Right atrium auricular region (tissue), 2 donors: ENCODE measurements around the gene ATP13A5. TPM values are rescaled to one million over a fixed set of nuclear protein-coding genes. Genes with fewer than 3 reads are reported as not detected.

Experiments used
- DNase-seq: peaks from one replicate; pipeline ENCODE4 v3.0.0-alpha.2; 2019; ENCODE audit warnings: low spot score
- H3K27ac ChIP-seq, 2 donors: fragments of 200-600 bp; sonication (generic); 1 replicate in 1 of 2; 2 replicates in 1 of 2; pipeline ENCODE4 v1.5.1; 2016 to 2019
- H3K27me3 ChIP-seq, 2 donors: fragments of 200-600 bp; sonication (generic); one replicate each; pipeline versions ENCODE4 v1.5.1 to v1.6.0; 2017 to 2019
- H3K36me3 ChIP-seq: fragments of 200-600 bp; sonication (generic); one replicate; pipeline ENCODE4 v1.5.1; 2016
- H3K4me1 ChIP-seq, 2 donors: fragments of 200-600 bp; sonication (generic); one replicate each; pipeline versions ENCODE4 v1.5.1 to v1.6.0; 2017 to 2019
- H3K4me3 ChIP-seq, 2 donors: fragments of 200-600 bp; sonication (generic); 1 replicate in 1 of 2; 2 replicates in 1 of 2; pipeline ENCODE4 v1.5.1; 2017 to 2019; ENCODE audit warnings: mild to moderate bottlenecking in 1 of 2, moderate library complexity in 1 of 2
- H3K9me3 ChIP-seq, 2 donors: fragments of 200-600 bp; sonication (generic); one replicate each; pipeline ENCODE4 v1.5.1; 2019
- total RNA-seq, 2 donors: library from RNA; depleted of rRNA; stranded (reverse); fragments of >200 nt; gene quantifications; one replicate each; pipeline ENCODE4 v1.1.0, GENCODE V29; 2016
- TF ChIP-seq, protein P1 (sequence below), 2 donors: fragments of 200-600 bp; sonication (generic); IDR thresholded peaks; one replicate each; pipeline ENCODE4 v1.5.1; 2019; ENCODE audit warnings: antibody characterized with exemption in 2 of 2

The ATP13A5 gene
- total RNA-seq, 2 donors from 2014 or later = not detected

- DNase-seq = no peak
- Histone ChIP-seq H3K4me1 (no peaks in the 10 kb centered on the region), H3K27ac (no peak overlapping the region), H3K9me3 (no peaks in the 10 kb centered on the region), H3K4me3 (no peak overlapping the region), H3K36me3 (no peaks in the 10 kb centered on the region), H3K27me3 (no peaks in the 10 kb centered on the region)
- TF ChIP-seq, protein P1, sequence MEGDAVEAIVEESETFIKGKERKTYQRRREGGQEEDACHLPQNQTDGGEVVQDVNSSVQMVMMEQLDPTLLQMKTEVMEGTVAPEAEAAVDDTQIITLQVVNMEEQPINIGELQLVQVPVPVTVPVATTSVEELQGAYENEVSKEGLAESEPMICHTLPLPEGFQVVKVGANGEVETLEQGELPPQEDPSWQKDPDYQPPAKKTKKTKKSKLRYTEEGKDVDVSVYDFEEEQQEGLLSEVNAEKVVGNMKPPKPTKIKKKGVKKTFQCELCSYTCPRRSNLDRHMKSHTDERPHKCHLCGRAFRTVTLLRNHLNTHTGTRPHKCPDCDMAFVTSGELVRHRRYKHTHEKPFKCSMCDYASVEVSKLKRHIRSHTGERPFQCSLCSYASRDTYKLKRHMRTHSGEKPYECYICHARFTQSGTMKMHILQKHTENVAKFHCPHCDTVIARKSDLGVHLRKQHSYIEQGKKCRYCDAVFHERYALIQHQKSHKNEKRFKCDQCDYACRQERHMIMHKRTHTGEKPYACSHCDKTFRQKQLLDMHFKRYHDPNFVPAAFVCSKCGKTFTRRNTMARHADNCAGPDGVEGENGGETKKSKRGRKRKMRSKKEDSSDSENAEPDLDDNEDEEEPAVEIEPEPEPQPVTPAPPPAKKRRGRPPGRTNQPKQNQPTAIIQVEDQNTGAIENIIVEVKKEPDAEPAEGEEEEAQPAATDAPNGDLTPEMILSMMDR (IDR thresholded peaks at IDR 0.05) = no peak
Observed at GRCh38 chr3:193403307-193403706, 24.8 kb upstream of the ATP13A5 start.

DNA sequence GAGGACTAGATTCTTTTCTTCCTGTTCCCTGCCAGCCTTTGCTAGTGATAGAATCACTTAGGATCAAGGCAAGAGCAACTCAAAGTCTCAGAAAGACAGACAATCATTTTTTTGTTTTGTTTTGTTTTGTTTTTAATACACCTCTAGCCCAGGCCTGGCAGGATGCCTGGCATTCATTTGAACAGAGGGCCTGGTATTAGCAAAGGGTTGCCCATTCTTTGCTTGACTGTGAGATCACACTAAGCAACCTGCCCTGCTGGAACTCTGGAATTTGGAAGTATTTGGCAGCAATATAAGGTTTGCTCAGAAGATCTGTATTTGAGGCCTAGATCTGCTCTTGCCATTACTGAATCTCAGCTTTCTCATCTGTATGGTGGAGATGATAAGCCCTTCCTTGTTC lies 21.8 kb upstream of the ATP13A5 start:
- DNase-seq = no peak
- no peak overlapping the region for H3K4me3 ChIP-seq
- TF ChIP-seq, protein P1 (IDR thresholded peaks at IDR 0.05) = no peak
- no peaks in the 10 kb centered on the region for H3K36me3 ChIP-seq
- no peaks in the 10 kb centered on the region for H3K27me3 ChIP-seq
- no peaks in the 10 kb centered on the region for H3K9me3 ChIP-seq
- H3K27ac ChIP-seq = no peak overlapping the region
- no peaks in the 10 kb centered on the region for H3K4me1 ChIP-seq

- Histone ChIP-seq H3K27ac (no peak overlapping the region), H3K4me1 (no peaks in the 10 kb centered on the region), H3K36me3 (no peaks in the 10 kb centered on the region), H3K4me3 (no peak overlapping the region), H3K9me3 (no peaks in the 10 kb centered on the region), H3K27me3 (no peaks in the 10 kb centered on the region)
- TF ChIP-seq, protein P1 (IDR thresholded peaks at IDR 0.05) = no peak
- no peak for DNase-seq
Observed at GRCh38 chr3:193396451-193397244, 18.1 kb upstream of the ATP13A5 start.

DNA sequence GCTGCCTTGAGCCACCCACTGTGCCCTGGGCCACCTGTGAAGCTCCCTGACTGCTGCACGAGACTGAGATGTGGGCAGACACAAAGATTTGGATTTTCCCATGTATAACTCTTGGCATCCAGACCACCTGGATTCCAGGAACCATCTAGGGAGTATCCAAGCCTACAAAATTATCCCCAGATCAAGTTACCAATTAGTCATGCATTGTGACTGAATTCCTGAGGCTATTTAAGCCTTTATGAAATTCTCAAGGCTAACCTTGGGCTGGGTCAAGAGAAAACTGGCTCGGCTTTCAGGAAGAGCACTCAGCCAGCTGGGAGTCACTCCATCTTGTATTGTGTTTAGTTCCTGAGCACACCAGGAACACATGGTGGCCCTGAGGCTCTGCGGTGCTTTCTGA lies 13.3 kb upstream of the ATP13A5 start:
- TF ChIP-seq, protein P1 (IDR thresholded peaks at IDR 0.05) = no peak
- H3K27me3 ChIP-seq = no peaks in the 10 kb centered on the region
- DNase-seq = no peak
- H3K4me1 ChIP-seq = no peaks in the 10 kb centered on the region
- no peaks in the 10 kb centered on the region for H3K9me3 ChIP-seq
- no peak overlapping the region for H3K4me3 ChIP-seq
- no peaks in the 10 kb centered on the region for H3K36me3 ChIP-seq
- no peak overlapping the region for H3K27ac ChIP-seq

DNA sequence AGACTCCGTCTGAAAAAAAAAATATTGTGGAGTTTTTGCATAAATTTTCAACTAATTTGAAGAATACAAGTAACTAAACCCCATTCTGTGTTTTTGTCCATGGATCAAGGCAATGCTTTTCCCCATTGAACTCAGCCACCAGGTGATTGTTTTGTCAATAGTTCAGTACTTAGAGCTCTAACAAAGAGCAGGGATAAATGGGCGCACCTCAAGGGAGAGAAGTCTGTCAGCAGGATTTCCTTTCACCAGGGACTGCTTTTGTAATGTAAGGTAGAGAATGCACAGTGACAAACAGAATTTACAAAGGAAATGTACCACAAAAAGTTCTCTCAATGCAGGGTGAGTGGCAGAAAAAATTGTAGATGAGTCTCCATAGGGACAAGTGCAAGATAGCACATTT lies 10.8 kb upstream of the ATP13A5 start:
- DNase-seq = no peak
- Histone ChIP-seq H3K27ac (no peak overlapping the region), H3K9me3 (no peaks in the 10 kb centered on the region), H3K36me3 (no peaks in the 10 kb centered on the region), H3K4me1 (no peaks in the 10 kb centered on the region), H3K4me3 (no peak overlapping the region), H3K27me3 (no peaks in the 10 kb centered on the region)
- TF ChIP-seq, protein P1 (IDR thresholded peaks at IDR 0.05) = no peak

GRCh38 chr3:193388361-193388760 lies 9.8 kb upstream of the ATP13A5 start:
- TF ChIP-seq, protein P1 (IDR thresholded peaks at IDR 0.05) = no peak
- Histone ChIP-seq H3K4me3 (no peak overlapping the region), H3K36me3 (no peaks in the 10 kb centered on the region), H3K27ac (no peak overlapping the region), H3K9me3 (no peaks in the 10 kb centered on the region), H3K27me3 (no peaks in the 10 kb centered on the region), H3K4me1 (no peaks in the 10 kb centered on the region)
- DNase-seq = no peak
